Caco-2 (cell line): ENCODE data around the gene TBK1. TPM values are rescaled to one million over a fixed set of nuclear protein-coding genes. Genes with fewer than 3 reads are reported as not detected.
"Not testable (repeated sequence)": the region's sequence is repeated elsewhere in the genome, so short reads cannot be mapped to it uniquely, and the experiment has no call there.

Experiments used
- BruUV-seq: library from RNA; stranded (reverse); fragments of 400-500 nt; replicated peaks from 2 replicates; lab custom pipeline; 2021; lab: Mats Ljungman, UMichigan
- CTCF ChIA-PET: fragments of 300-600 bp; sonication (Branson Sonifier 250); formaldehyde crosslinking; loops from one replicate; lab custom pipeline; 2022; ENCODE audit warnings: antibody characterized with exemption; lab: Charles Lee
- POLR2A ChIA-PET: fragments of 300-600 bp; sonication (Branson Sonifier 250); formaldehyde crosslinking; loops from one replicate; lab custom pipeline; 2022; ENCODE audit warnings: antibody characterized with exemption; lab: Charles Lee
- DNase-seq, 2 experiments: peaks; one replicate each; pipeline versions ENCODE4 v3.0.0 to v3.0.0-alpha.2; 2020 to 2022
- H3K27me3 ChIP-seq: replicated peaks from 2 replicates; pipeline ENCODE4 v1.6.0; 2011; ENCODE audit warnings: low read length; ENCODE audit not compliant: control insufficient read depth, insufficient read depth
- H3K36me3 ChIP-seq: 2 replicates; pipeline ENCODE4 v1.5.1; 2011; ENCODE audit warnings: low read length; ENCODE audit not compliant: control insufficient read depth, insufficient read depth
- H3K4me1 ChIP-seq: fragments of 250-450 bp; sonication (Bioruptor Pico); 2 replicates; pipeline ENCODE4 v1.5.1; 2020; ENCODE audit warnings: mild to moderate bottlenecking
- H3K4me3 ChIP-seq: 2 replicates; pipeline ENCODE4 v1.5.1; 2011; ENCODE audit warnings: low read depth, mild to moderate bottlenecking, control low read depth, low read length
- H3K9me3 ChIP-seq: fragments of 250-450 bp; sonication (Bioruptor Pico); 2 replicates; pipeline ENCODE4 v1.5.1; 2020; ENCODE audit warnings: mild to moderate bottlenecking, moderate library complexity
- H3K27ac Mint-ChIP-seq: one replicate; pipeline ENCODE4 v1.8.0; 2022; ENCODE audit warnings: mixed read lengths; ENCODE audit not compliant: unreplicated experiment
- H3K27me3 Mint-ChIP-seq: one replicate; pipeline ENCODE4 v1.8.0; 2022; ENCODE audit warnings: mixed read lengths; ENCODE audit not compliant: insufficient read depth, unreplicated experiment
- H3K36me3 Mint-ChIP-seq: one replicate; pipeline ENCODE4 v1.8.0; 2022; ENCODE audit warnings: mild to moderate bottlenecking, mixed read lengths; ENCODE audit not compliant: insufficient read depth, unreplicated experiment
- H3K4me1 Mint-ChIP-seq: one replicate; pipeline ENCODE4 v1.8.0; 2022; ENCODE audit warnings: low read depth, mixed read lengths; ENCODE audit not compliant: unreplicated experiment
- H3K4me3 Mint-ChIP-seq: one replicate; pipeline ENCODE4 v1.8.0; 2022; ENCODE audit warnings: mild to moderate bottlenecking, moderate library complexity, mixed read lengths; ENCODE audit not compliant: unreplicated experiment
- H3K9me3 Mint-ChIP-seq: one replicate; pipeline ENCODE4 v1.8.0; 2022; ENCODE audit warnings: mixed read lengths; ENCODE audit not compliant: unreplicated experiment
- CTCF ChIP-seq, 2 experiments: fragments of 200-600 bp in 1 of 2; IDR thresholded peaks; 1 replicate in 1 of 2; 2 replicates in 1 of 2; pipeline versions ENCODE4 v1.5.1 to v1.8.0; 2011 to 2022; ENCODE audit warnings: antibody characterized with exemption in 1 of 2, control low read depth in 1 of 2, inconsistent platforms in 1 of 2, low read depth in 1 of 2, low read length in 1 of 2, mild to moderate bottlenecking in 1 of 2, moderate library complexity in 1 of 2; ENCODE audit not compliant: insufficient read depth in 1 of 2, severe bottlenecking in 1 of 2, unreplicated experiment in 1 of 2
- intact Hi-C: fragments of 100-400 bp; cut with micrococcal nuclease; formaldehyde crosslinking; loops from one replicate; pipeline ENCODE4 v1.10.0; 2022; ENCODE audit not compliant: unreplicated experiment
- total RNA-seq: library from RNA; stranded (reverse); gene quantifications from 2 replicates; pipeline ENCODE4 v1.2.3, GENCODE V29; 2022

TBK1 gene
- total RNA-seq, 1 experiment from 2014 or later, result 21.6 TPM

GRCh38 chr12:64521833-64522232 is 69.9 kb downstream of the TBK1 start:
- no peak overlapping the region for H3K4me3 ChIP-seq
- H3K4me3 Mint-ChIP-seq, result no peak overlapping the region
- no peaks in the 10 kb centered on the region for H3K9me3 Mint-ChIP-seq
- POLR2A ChIA-PET, result no interaction called here
- no TSS peak for BruUV-seq
- no peaks in the 10 kb centered on the region for H3K27me3 ChIP-seq
- no peaks in the 10 kb centered on the region for H3K4me1 Mint-ChIP-seq
- intact Hi-C loops, result no loop called here
- no peaks in the 10 kb centered on the region for H3K36me3 ChIP-seq
- no peak for TF ChIP-seq CTCF (IDR thresholded peaks at IDR 0.05; ENCODE audit: insufficient read depth in 1 of 2, low read depth in 1 of 2, low read length in 1 of 2, severe bottlenecking in 1 of 2, unreplicated experiment in 1 of 2)
- no peaks in the 10 kb centered on the region for H3K27me3 Mint-ChIP-seq
- CTCF ChIA-PET, result no interaction called here
- no peaks in the 10 kb centered on the region for H3K9me3 ChIP-seq
- no peaks in the 10 kb centered on the region for H3K4me1 ChIP-seq
- no peak for DNase-seq
- H3K36me3 Mint-ChIP-seq, result no peaks in the 10 kb centered on the region
- H3K27ac Mint-ChIP-seq, result no peak overlapping the region

GRCh38 chr12:64522316-64522715 is 70.4 kb downstream of the TBK1 start:
- no peaks in the 10 kb centered on the region for H3K27me3 ChIP-seq
- Mint-ChIP-seq H3K27ac (no peak overlapping the region), H3K36me3 (no peaks in the 10 kb centered on the region), H3K4me1 (no peaks in the 10 kb centered on the region), H3K9me3 (no peaks in the 10 kb centered on the region), H3K27me3 (no peaks in the 10 kb centered on the region), H3K4me3 (no peak overlapping the region)
- DNase-seq, result no peak
- H3K36me3 ChIP-seq, result no peaks in the 10 kb centered on the region
- ChIA-PET CTCF (no interaction called here), POLR2A (no interaction called here)
- no peak overlapping the region for H3K4me3 ChIP-seq
- no peak for TF ChIP-seq CTCF (IDR thresholded peaks at IDR 0.05; ENCODE audit: insufficient read depth in 1 of 2, low read depth in 1 of 2, low read length in 1 of 2, severe bottlenecking in 1 of 2, unreplicated experiment in 1 of 2)
- intact Hi-C loops, result no loop called here
- no TSS peak for BruUV-seq
- no peaks in the 10 kb centered on the region for H3K4me1 ChIP-seq
- no peaks in the 10 kb centered on the region for H3K9me3 ChIP-seq

GRCh38 chr12:64522807-64523206 is 70.9 kb downstream of the TBK1 start:
- Mint-ChIP-seq H3K4me3 (no peak overlapping the region), H3K27ac (no peak overlapping the region), H3K27me3 (no peaks in the 10 kb centered on the region), H3K4me1 (no peaks in the 10 kb centered on the region), H3K36me3 (no peaks in the 10 kb centered on the region), H3K9me3 (no peaks in the 10 kb centered on the region)
- no peaks in the 10 kb centered on the region for H3K9me3 ChIP-seq
- no peak for TF ChIP-seq CTCF (IDR thresholded peaks at IDR 0.05; ENCODE audit: insufficient read depth in 1 of 2, low read depth in 1 of 2, low read length in 1 of 2, severe bottlenecking in 1 of 2, unreplicated experiment in 1 of 2)
- BruUV-seq, result no TSS peak
- H3K36me3 ChIP-seq, result no peaks in the 10 kb centered on the region
- H3K4me3 ChIP-seq, result no peak overlapping the region
- POLR2A ChIA-PET, result no interaction called here
- H3K4me1 ChIP-seq, result no peaks in the 10 kb centered on the region
- no peak for DNase-seq
- no peaks in the 10 kb centered on the region for H3K27me3 ChIP-seq
- CTCF ChIA-PET, result interaction anchor here (0.7 kb wide), 1 partner anchor 81 kb away, joined by 3 read pairs; no protein-coding TSS in a partner anchor
- intact Hi-C loops, result no loop called here

GRCh38 chr12:64523565-64524444 is 71.9 kb downstream of the TBK1 start:
- H3K27me3 ChIP-seq, H3K4me1 Mint-ChIP-seq, H3K4me3 ChIP-seq, intact Hi-C loops, H3K4me1 ChIP-seq, H3K36me3 ChIP-seq, POLR2A ChIA-PET, H3K9me3 ChIP-seq, H3K27me3 Mint-ChIP-seq, H3K36me3 Mint-ChIP-seq, DNase-seq, H3K9me3 Mint-ChIP-seq, H3K27ac Mint-ChIP-seq, H3K4me3 Mint-ChIP-seq, BruUV-seq: not testable (repeated sequence)
- CTCF ChIA-PET, result interaction anchor here (0.7 kb wide), 1 partner anchor 80 kb away, joined by 3 read pairs; no protein-coding TSS in a partner anchor
